Renal cortex interstitium (tissue), 11 donors: ENCODE results near the gene RIT2. TPM values are rescaled to one million over a fixed set of nuclear protein-coding genes. Genes with fewer than 3 reads are reported as not detected.
A peak's percentile ranks its signal among the peaks of the same experiment; 100 is the strongest.
"Not testable (repeated sequence)": the region's sequence is repeated elsewhere in the genome, so short reads cannot be mapped to it uniquely, and the experiment has no call there.

Experiments used
- DNase-seq, 11 donors: peaks; one replicate each; pipeline ENCODE4 v3.0.0-alpha.2; 2013; ENCODE audit warnings: low read depth in 9 of 11, low spot score in 4 of 11; ENCODE audit errors: extremely low read depth in 1 of 11
- polyA plus RNA-seq, 3 donors: library from polyadenylated mRNA; unstranded; fragments of 120-200 nt; gene quantifications; one replicate each; pipeline ENCODE4 v1.2.1, GENCODE V29; 2013; ENCODE audit not compliant: insufficient read length in 3 of 3

The RIT2 gene
- polyA plus RNA-seq, 3 donors = 0.09 TPM; not detected in 2

DNA sequence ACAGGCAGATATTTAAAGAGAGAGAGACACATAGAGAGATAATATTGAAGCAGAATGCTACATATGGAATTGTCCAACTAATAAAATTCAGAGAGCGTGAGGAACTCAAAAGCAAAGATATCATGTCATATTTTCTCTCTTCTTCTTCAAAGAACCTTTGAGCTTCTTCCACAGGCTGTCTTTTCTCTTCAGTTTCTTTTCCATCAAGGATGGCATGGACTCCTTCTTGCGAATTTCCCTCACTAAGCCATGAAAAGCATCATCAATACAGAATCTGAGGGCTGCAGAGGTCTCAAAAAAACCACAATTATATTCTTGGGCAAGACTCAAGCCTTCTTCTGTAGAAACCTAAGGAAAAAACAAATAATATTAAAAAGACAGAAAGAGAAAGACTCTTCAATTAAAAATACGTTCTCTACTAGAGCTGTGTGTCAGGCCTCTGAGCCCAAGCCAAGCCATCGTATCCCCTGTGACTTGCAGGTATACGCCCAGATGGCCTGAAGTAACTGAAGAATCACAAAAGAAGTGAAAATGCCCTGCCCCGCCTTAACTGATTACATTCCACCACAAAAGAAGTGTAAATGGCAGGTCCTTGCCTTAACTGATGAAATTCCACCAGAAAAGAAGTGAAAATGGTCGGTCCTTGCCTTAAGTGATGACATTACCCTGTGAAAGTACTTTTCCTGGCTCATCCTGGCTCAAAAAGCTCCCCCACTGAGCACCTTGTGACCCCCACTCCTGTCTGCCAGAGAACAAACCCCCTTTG, 371.9 kb downstream of the RIT2 start:
- no peak for DNase-seq

DNA sequence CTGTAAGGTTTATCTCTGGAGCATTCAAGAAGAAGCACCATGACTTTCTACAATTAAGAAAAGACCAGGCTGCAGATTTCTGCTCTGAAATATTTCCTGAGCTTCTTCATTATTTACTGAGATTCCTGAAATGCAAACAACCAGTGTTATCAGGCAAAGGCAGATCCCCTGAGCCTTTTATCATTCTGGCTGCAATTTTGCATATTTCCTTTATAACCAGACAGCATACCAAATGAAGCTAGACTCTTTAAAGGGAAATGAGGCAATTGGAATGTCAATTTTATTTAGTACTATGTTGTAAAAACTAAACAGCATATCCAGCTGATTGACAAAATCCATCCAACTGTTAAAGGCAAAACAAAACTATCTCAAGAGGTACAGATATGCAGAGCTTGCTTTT, 372.5 kb downstream of the RIT2 start:
- DNase-seq = no peak

DNA sequence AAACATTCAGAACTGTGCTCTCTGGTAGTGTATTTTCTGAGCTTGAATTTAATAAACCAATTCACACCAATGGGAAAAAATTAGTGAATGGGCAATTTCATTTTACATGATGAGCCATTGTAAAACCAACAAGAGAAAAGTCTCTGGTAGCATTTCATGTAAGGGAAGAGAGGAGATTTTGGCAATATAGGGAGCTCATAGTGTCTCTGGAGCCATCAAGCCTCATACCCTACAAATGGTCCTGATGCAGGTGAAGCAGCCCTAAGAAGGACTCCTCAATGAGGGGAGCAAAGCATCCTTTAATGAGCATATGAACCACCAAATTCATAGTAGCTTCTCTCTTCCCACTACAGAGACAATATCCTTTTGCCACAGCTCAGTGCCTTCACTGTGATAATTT, 373.0 kb downstream of the RIT2 start:
- DNase-seq = no peak

DNA sequence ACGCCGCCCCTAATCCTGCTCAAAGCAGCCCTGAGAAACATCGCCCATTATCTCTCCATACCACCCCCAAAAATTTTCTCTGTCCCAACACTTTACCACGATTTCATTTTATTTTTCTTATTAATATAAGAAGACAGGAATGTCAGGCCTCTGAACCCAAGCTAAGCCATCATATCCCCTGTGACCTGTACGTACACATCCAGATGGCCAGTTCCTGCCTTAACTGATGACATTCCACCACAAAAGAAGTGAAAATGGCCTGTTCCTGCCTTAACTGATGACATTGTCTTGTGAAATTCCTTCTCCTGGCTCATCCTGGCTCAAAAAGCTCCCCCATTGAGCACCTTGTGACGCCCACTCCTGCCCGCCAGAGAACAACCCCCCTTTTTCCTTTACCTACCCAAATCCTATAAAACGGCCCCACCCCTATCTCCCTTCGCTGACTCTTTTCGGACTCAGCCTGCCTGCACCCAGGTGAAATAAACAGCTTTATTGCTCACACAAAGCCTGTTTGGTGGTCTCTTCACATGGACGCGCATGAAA, 373.6 kb downstream of the RIT2 start:
- DNase-seq = not testable (repeated sequence)

DNA sequence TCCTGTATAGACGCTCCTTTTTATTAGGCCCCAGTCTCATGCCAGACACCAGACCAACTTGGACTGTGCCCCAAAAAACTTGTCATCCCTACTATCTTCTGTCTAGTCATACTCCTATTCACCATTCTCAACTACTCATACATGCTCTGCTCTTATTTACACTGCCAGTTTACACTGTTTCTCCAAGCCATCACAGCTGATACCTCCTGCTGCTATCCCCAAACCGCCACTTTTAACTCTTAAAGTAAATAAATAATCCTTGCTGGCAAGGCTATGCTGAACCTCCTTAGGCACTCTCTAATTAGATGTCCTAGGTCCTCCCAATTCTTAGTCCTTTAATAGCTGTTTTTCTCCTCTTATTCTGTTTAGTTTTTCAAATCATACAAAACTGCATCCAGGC, 374.2 kb downstream of the RIT2 start:
- DNase-seq = not testable (repeated sequence)

DNA sequence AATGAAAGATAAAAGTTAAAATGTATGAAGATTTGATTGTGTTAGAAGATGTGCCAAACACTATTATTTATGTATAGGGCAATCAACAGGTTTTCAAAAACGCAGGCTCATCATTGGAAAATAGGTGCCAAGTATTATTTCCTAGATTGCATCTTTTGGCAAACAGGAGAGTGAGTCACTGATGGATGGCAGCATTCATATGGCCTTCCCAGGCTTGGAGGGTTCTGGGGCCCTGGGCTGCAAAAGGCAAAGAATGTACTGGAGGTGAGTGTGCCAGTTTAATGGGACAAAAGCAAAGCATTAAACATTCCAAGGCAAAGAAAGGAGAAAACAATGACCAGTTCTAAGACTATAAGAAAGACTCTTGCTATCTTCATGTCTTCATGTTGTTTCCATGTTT, 379.4 kb downstream of the RIT2 start:
- no peak for DNase-seq

DNA sequence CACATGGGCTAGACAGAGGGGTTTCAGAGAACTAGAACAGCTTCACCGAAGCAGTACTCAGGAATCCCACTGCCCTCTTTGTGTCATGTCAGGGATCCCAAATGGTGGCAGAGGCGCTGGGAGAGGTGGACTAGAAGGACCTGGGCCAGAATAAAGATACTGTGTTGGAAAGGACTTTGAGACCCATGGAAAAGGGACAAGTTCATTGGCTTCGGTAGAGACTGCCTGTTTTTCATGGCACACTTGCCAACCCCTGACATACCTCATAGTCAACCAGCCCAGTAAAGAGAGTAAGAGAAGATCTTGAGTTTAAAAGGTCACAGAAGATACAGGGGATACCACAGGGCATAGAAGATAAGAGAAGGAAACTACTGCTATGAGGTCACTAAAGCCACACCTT, 381.0 kb downstream of the RIT2 start:
- DNase-seq = no peak

DNA sequence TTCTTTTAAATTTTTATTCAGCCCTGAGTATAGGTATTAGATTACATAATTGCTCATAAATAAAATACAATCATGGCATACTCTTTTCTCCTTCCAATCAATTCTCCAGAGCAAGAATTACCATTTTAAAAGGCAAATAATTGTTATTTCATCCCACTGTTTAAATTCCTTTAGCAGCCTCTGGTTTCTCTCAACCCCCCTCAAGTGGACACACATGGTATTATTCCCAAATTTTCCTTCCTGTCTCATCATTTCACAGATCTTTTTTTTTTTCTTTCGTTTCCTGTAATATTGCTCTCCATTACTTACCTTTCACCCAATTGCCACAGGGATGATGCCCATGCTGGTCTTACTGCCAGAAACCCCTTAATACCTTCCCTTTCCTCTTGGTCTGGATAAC, 385.2 kb downstream of the RIT2 start:
- no peak for DNase-seq

DNA sequence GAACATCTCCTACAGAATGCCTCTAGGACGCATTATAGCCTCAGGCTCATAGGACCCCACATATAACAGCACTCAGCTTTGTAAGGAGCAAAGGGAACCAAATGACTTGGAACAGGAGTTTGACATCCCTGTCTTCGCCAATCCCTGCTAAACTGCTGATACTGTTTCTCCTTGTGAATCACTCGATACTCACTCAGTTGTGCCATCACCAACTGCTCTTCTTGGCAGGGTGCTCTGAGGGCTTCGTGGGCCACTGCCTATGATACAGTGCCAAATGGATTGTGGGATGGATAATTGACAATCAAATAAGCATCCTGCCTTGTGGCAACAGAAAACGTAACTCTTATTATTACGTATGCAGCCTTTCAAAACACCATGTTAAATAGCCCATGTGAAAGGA, 396.3 kb downstream of the RIT2 start:
- DNase-seq = no peak

DNA sequence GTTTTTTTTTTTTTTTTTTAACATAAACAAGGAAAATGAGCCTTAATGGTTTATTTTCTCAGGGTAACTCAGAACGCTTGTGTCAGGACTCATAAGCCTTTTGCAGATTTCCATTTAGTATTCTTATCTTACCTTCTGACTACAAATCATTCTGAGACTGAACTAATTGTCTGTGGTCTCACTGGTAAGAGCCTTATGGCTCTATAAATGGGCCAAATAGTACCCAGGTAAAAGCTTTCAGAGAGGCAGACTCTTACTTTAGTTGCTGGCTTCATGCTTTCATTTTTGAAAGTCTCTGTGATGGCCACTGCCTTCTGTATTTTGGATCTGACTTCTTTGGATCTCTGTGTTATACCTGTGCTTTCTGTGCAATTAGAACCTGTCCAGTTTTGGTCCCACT, 403.4 kb downstream of the RIT2 start:
- no peak for DNase-seq

DNA sequence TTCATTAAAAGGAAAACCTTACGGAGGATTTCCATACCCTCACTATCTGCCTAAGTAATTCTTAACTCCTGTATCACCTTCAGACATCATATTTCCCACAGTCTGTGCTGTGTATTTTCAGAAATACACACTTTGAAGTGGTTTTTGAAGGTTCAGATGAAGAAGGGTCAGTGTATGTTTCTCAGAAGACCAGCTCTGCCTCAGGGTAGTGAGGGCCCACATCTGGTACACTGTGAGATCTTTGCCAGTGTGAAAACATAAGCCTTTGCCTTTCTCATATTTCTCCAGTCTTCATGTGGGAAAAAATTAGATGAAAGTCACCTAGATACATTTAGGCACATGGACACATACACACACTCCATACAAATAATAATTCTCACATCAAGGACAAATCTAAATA, 408.4 kb downstream of the RIT2 start:
- no peak for DNase-seq

DNA sequence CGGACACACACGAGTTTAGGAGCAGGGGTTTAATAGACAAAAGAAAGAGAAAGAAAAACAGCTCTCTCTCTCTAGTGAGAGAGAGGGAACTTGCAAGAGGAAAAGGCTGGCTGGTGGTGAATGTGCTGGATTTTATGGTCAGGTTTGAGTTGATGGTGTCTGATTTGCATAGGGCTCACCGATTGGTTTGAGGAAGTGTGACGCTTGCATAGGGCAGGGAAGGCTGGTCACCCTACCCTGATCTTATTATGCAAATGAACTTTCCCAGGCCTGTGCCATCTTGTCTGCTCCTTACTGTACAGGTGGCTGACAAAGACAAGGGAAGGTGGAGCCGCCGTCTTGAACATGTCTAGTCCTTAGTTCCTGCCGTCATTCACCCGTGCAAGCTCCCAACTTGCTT, 408.9 kb downstream of the RIT2 start:
- peak in 4 of 11 donors; percentile 3 to 19 (median 10) for DNase-seq

DNA sequence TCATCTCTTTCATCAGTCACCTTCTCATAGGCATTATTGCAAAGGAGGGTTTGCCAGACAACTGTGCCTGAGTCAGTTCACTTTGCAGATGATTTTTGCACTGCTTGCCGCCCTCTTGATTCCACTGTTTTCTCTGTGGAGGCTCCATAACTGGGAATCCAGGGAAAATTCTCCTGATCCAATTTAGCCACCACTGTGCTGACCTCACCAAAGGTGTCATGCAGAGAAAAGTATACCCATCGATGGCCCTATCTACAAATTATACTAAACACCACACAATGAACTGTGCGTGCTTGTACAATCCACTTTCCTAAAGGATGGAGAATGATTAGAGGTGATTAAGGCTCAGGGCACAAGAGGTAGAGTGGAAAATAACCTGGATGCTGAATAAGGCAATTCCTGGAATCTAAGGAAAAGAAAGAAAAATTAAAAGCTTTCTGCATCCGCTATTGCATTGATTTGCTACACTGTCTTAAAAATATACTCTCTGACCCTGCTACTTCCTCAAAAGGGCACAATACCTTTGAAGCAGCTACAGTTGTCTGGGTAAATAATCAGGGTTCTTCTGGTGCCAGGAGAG, 409.4 kb downstream of the RIT2 start:
- no peak for DNase-seq

Other genes with a start within 250 kb of the RIT2 start
- gene SYT4, start 161.8 kb upstream of the RIT2 start, polyA plus RNA-seq = 1 to 10 TPM in 1 of 3 donors, under 1 TPM in 2; 0.27 to 1.2 (median 0.39) TPM